HL-60 (cell line): ENCODE results near the gene PTPRD.

Experiments
- GABPA ChIP-seq: IDR thresholded peaks from 2 replicates; pipeline ENCODE4 v1.6.1; 2012; ENCODE audit warnings: low read depth
- POLR2AphosphoS5 ChIP-seq: IDR thresholded peaks from 2 replicates; pipeline ENCODE4 v1.6.1; 2012; ENCODE audit warnings: low read depth
- SPI1 ChIP-seq: IDR thresholded peaks from 2 replicates; pipeline ENCODE4 v1.6.1; 2012; ENCODE audit warnings: low read depth, mild to moderate bottlenecking, borderline replicate concordance
- TF ChIP-seq, protein P1 (sequence below): IDR thresholded peaks from one replicate; pipeline ENCODE4 v1.5.1; 2011; ENCODE audit warnings: low read length, control low read depth, inconsistent platforms; ENCODE audit not compliant: insufficient read depth
- TF ChIP-seq, protein P2 (sequence below): IDR thresholded peaks from 2 replicates; pipeline ENCODE4 v1.6.1; 2012; ENCODE audit warnings: low read depth; ENCODE audit not compliant: insufficient replicate concordance

DNA sequence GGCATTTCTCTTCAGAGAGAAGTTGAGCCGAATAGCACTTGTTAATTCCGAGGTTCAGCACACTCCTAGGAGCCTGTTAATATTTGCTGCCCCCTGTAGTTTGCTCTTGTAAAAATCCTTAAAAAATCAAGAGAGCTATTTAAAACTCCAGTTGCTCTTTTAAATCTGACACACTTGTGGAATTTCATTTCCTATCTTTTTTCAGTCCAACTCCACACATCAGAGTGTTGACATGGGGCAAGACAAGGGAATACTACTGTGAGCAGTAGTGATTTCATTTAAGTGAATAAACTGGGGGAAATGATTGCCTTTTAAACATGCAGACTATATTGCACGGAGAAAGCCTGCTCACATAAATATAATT lies 1717.0 kb downstream of the PTPRD start:
- TF ChIP-seq, protein P1, sequence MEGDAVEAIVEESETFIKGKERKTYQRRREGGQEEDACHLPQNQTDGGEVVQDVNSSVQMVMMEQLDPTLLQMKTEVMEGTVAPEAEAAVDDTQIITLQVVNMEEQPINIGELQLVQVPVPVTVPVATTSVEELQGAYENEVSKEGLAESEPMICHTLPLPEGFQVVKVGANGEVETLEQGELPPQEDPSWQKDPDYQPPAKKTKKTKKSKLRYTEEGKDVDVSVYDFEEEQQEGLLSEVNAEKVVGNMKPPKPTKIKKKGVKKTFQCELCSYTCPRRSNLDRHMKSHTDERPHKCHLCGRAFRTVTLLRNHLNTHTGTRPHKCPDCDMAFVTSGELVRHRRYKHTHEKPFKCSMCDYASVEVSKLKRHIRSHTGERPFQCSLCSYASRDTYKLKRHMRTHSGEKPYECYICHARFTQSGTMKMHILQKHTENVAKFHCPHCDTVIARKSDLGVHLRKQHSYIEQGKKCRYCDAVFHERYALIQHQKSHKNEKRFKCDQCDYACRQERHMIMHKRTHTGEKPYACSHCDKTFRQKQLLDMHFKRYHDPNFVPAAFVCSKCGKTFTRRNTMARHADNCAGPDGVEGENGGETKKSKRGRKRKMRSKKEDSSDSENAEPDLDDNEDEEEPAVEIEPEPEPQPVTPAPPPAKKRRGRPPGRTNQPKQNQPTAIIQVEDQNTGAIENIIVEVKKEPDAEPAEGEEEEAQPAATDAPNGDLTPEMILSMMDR, result peak; percentile 2
- TF ChIP-seq, protein P2, sequence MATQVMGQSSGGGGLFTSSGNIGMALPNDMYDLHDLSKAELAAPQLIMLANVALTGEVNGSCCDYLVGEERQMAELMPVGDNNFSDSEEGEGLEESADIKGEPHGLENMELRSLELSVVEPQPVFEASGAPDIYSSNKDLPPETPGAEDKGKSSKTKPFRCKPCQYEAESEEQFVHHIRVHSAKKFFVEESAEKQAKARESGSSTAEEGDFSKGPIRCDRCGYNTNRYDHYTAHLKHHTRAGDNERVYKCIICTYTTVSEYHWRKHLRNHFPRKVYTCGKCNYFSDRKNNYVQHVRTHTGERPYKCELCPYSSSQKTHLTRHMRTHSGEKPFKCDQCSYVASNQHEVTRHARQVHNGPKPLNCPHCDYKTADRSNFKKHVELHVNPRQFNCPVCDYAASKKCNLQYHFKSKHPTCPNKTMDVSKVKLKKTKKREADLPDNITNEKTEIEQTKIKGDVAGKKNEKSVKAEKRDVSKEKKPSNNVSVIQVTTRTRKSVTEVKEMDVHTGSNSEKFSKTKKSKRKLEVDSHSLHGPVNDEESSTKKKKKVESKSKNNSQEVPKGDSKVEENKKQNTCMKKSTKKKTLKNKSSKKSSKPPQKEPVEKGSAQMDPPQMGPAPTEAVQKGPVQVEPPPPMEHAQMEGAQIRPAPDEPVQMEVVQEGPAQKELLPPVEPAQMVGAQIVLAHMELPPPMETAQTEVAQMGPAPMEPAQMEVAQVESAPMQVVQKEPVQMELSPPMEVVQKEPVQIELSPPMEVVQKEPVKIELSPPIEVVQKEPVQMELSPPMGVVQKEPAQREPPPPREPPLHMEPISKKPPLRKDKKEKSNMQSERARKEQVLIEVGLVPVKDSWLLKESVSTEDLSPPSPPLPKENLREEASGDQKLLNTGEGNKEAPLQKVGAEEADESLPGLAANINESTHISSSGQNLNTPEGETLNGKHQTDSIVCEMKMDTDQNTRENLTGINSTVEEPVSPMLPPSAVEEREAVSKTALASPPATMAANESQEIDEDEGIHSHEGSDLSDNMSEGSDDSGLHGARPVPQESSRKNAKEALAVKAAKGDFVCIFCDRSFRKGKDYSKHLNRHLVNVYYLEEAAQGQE, result no peak
- no peak for TF ChIP-seq POLR2AphosphoS5
- TF ChIP-seq GABPA, result no peak
- no peak for TF ChIP-seq SPI1
